ENCODE measurements around the gene SLC43A3.
"Not testable (repeated sequence)": the region's sequence is repeated elsewhere in the genome, so short reads cannot be mapped to it uniquely, and the experiment has no call there.

SLC43A3 gene

DNA sequence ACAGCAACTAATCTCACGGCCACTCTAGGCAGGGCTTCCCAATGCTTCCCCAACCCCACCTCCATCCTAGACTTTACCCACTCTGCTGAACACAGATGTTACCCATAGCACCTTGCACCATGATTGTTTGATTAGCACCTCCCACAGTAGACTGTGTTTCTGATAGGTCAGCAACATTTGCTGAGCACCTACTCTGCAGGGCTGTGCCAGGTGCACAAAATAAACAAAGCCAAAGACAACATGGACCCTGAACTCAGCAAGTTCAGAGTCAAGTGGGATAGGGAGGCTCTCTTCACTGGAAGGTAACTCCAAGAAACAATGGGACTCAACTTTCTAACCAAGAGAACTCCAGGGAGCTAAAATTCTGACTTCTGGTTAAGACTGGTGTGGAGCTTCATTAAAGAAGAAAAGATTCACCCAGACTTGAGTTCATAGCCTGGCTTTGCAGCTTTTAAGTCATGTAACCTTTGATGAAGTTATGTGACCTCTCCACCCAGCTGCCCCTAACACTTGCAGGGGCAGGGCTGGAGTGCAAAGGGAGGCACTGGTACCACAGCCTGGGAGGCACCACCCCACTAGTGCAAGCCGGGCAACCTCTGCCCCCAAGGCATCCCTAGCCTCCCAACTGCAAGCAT, 26.7 kb upstream of the SLC43A3 start:
- TF ChIP-seq, protein P1, sequence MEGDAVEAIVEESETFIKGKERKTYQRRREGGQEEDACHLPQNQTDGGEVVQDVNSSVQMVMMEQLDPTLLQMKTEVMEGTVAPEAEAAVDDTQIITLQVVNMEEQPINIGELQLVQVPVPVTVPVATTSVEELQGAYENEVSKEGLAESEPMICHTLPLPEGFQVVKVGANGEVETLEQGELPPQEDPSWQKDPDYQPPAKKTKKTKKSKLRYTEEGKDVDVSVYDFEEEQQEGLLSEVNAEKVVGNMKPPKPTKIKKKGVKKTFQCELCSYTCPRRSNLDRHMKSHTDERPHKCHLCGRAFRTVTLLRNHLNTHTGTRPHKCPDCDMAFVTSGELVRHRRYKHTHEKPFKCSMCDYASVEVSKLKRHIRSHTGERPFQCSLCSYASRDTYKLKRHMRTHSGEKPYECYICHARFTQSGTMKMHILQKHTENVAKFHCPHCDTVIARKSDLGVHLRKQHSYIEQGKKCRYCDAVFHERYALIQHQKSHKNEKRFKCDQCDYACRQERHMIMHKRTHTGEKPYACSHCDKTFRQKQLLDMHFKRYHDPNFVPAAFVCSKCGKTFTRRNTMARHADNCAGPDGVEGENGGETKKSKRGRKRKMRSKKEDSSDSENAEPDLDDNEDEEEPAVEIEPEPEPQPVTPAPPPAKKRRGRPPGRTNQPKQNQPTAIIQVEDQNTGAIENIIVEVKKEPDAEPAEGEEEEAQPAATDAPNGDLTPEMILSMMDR (IDR thresholded peaks at IDR 0.05; ENCODE audit: low read depth, low read length), result no peak
- no peak overlapping the region for H3K4me3 ChIP-seq (replicated peaks in 1 of 2; ENCODE audit: low read depth in 2 of 2, low read length in 2 of 2)
- DNase-seq (ENCODE audit: low read depth in 2 of 2), result no peak

GRCh38 chr11:57446055-57446454, 19.1 kb upstream of the SLC43A3 start:
- H3K4me3 ChIP-seq (replicated peaks in 1 of 2; ENCODE audit: low read depth in 2 of 2, low read length in 2 of 2), result no peak overlapping the region
- TF ChIP-seq, protein P1 (IDR thresholded peaks at IDR 0.05; ENCODE audit: low read depth, low read length), result no peak
- DNase-seq (ENCODE audit: low read depth in 2 of 2), result no peak

- H3K4me3 ChIP-seq (replicated peaks in 1 of 2; ENCODE audit: low read depth in 2 of 2, low read length in 2 of 2); DNase-seq (ENCODE audit: low read depth in 2 of 2): not testable (repeated sequence)
Measured at GRCh38 chr11:57445122-57445394, 18.1 kb upstream of the SLC43A3 start.

DNA sequence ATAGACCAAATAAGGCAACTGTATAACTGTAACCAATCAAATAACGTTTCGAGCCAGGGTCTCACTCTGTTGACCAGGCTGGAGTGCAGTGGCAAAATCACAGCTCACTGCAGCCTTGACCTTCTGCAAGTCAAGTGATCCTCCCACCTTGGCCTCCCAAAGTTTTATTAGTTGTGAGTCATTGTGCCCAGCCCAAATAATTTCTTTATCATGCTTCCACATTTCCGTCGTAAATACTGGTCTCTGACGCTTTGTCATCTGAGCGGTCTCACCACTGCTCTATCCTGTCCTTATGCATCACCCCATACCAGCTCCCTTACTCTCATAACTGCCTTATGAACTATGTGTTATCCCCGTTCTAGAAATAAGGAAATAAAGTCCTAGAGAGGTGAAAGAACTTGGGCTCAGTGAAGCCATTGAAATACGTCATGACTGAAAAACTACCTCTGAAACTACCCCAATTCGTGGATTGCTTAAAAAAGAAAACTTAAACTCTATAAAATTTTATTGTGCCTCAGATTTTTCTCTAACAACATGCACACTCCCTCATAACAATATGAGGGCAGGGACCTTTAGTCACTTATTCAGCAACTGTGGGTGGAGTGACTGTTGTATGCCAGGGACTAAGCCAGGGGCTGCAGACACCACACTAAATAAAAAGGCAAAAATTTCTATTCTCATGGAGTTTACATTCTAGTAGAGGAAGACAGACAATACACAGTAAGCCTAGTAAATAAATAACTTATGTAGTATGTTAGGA, 17.6 kb upstream of the SLC43A3 start:
- peak in 1 of 2 donors; percentile 21 for DNase-seq (ENCODE audit: low read depth in 2 of 2)
- TF ChIP-seq, protein P1 (IDR thresholded peaks at IDR 0.05; ENCODE audit: low read depth, low read length), result no peak
- no peak overlapping the region for H3K4me3 ChIP-seq (replicated peaks in 1 of 2; ENCODE audit: low read depth in 2 of 2, low read length in 2 of 2)

DNA sequence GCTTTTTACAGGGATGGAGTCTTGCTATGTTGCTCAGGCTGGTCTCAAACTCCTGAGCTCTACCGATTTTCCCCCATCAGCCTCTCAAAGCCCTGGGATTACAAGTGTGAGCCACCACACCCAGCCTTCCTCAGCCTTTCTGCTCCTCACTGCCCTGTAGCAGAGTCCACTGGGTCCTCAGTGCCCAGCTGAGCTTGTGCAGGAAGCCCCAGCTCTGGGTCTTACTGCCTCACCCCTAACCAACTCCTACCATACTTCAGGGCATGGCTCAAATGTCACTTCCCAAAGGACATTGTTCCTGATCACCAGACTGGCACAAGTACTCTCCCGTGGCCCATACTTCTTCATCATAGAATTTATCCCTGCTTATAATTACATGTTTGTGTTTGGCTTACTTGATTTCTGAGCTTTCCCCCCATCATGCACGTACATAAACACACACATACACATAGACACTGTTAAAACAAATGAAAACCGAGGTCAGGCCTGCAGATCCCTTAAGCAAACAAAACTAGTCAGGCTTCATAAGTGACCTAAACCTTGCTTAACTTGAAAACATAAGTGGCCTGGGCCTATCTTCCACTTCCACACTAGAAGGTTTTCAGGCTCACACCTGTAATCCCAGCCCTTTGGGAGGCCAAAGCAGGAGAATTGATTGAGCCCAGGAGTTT, 14.0 kb upstream of the SLC43A3 start:
- TF ChIP-seq, protein P1 (IDR thresholded peaks at IDR 0.05; ENCODE audit: low read depth, low read length), result no peak
- DNase-seq (ENCODE audit: low read depth in 2 of 2), result no peak
- H3K4me3 ChIP-seq (replicated peaks in 1 of 2; ENCODE audit: low read depth in 2 of 2, low read length in 2 of 2), result no peak overlapping the region

DNA sequence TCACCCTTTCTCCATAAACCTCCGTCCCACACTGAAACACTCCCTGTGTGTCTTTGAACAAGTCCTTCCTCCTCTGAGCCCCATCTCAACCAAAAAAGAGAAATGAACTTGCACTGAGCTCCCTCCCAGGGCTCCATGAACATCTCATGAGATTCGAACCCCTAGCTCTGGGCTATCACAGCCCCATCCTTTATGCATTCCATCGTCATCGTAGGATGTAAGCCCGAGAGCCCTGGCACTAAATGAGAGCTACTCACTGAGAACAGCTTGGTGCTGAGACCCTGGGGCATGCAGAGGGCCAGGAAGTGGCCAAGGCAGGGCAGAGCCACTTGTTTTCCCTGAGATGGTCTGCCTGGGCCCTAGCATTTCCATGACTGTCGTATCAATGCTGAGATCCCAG, 12.9 kb upstream of the SLC43A3 start:
- DNase-seq (ENCODE audit: low read depth in 2 of 2), result no peak
- no peak overlapping the region for H3K4me3 ChIP-seq (replicated peaks in 1 of 2; ENCODE audit: low read depth in 2 of 2, low read length in 2 of 2)
- TF ChIP-seq, protein P1 (IDR thresholded peaks at IDR 0.05; ENCODE audit: low read depth, low read length), result no peak

Measured in cardiac fibroblast (primary cell).